Suppressor macrophage treated with lipopolysaccharide for 4 hours (primary cell): ENCODE data around the gene FXN.
"Not testable (repeated sequence)": the region's sequence is repeated elsewhere in the genome, so short reads cannot be mapped to it uniquely, and the experiment has no call there.

ENCODE experiments used
- DNase-seq: peaks from one replicate; pipeline ENCODE4 v3.0.0-alpha.2; 2020

FXN gene

GRCh38 chr9:69035438-69036308 lies at the start of gene FXN:
TSS of gene FXN (plus strand) at chr9:69035752. CDS start at chr9:69035783, 31 bp downstream.
- peak; percentile 86 for DNase-seq

- DNase-seq, result not testable (repeated sequence)
These were observed 48.6 kb upstream of the FXN start for GRCh38 chr9:68986949-68987348.

- no peak for DNase-seq
These were observed 44.1 kb upstream of the FXN start for GRCh38 chr9:68991457-68991856.

- DNase-seq, result peak; percentile 21
These were observed 39.8 kb upstream of the FXN start for GRCh38 chr9:68995776-68996175.

- DNase-seq, result peak; percentile 45
These were observed 39.1 kb upstream of the FXN start for GRCh38 chr9:68996462-68996861.

GRCh38 chr9:68997666-68998065 lies 37.9 kb upstream of the FXN start:
- no peak for DNase-seq

GRCh38 chr9:68998385-68998784 lies 37.2 kb upstream of the FXN start:
- DNase-seq, result no peak

GRCh38 chr9:68998812-68999211 lies 36.7 kb upstream of the FXN start:
- DNase-seq, result no peak

GRCh38 chr9:68999393-69000105 lies 36.0 kb upstream of the FXN start:
- peak; percentile 86 for DNase-seq

GRCh38 chr9:69001921-69002320 lies 33.6 kb upstream of the FXN start:
- no peak for DNase-seq

- DNase-seq, result no peak
These were observed 32.5 kb upstream of the FXN start for GRCh38 chr9:69003051-69003450.

GRCh38 chr9:69004836-69005235 lies 30.7 kb upstream of the FXN start:
- no peak for DNase-seq

- DNase-seq, result no peak
These were observed 25.8 kb upstream of the FXN start for GRCh38 chr9:69009708-69010107.

GRCh38 chr9:69012696-69013381 lies 22.7 kb upstream of the FXN start:
- no peak for DNase-seq

- no peak for DNase-seq
These were observed 22.2 kb upstream of the FXN start for GRCh38 chr9:69013382-69013727.

- no peak for DNase-seq
These were observed 21.5 kb upstream of the FXN start, which contains the start of gene PRKACG for GRCh38 chr9:69014013-69014412. TSS of gene PRKACG (minus strand) at chr9:69014113. CDS start at chr9:69014092, 21 bp downstream.

- DNase-seq, result no peak
These were observed 19.1 kb upstream of the FXN start for GRCh38 chr9:69016191-69017096.

- DNase-seq, result no peak
These were observed 16.8 kb upstream of the FXN start for GRCh38 chr9:69018737-69019136.

- DNase-seq, result no peak
These were observed 15.7 kb upstream of the FXN start for GRCh38 chr9:69019808-69020207.

GRCh38 chr9:69020301-69021145 lies 15.0 kb upstream of the FXN start:
- DNase-seq, result no peak

GRCh38 chr9:69023650-69024049 lies 11.9 kb upstream of the FXN start:
- DNase-seq, result no peak
